Hepatocyte (in vitro differentiated cells): ENCODE results near the gene HTR1D. TPM values are rescaled to one million over a fixed set of nuclear protein-coding genes. Genes with fewer than 3 reads are reported as not detected.
"Not testable (repeated sequence)": the region's sequence is repeated elsewhere in the genome, so short reads cannot be mapped to it uniquely, and the experiment has no call there.

Experiments
- DNase-seq: peaks from one replicate; pipeline ENCODE4 v3.0.0-alpha.2; 2016; ENCODE audit warnings: low spot score
- H2AFZ ChIP-seq: fragments of 200-600 bp; sonication (generic); 2 replicates; pipeline ENCODE4 v1.6.0; 2016; ENCODE audit warnings: antibody characterized with exemption, mild to moderate bottlenecking
- H3K27ac ChIP-seq: fragments of 200-600 bp; sonication (generic); 2 replicates; pipeline ENCODE4 v1.5.1; 2016; ENCODE audit warnings: mild to moderate bottlenecking
- H3K27me3 ChIP-seq: fragments of 200-600 bp; sonication (generic); 2 replicates; pipeline ENCODE4 v1.6.1; 2016
- H3K36me3 ChIP-seq: fragments of 200-600 bp; sonication (generic); replicated peaks from 2 replicates; pipeline ENCODE4 v1.5.1; 2016; ENCODE audit warnings: low read depth; ENCODE audit not compliant: insufficient read depth
- H3K4me1 ChIP-seq: fragments of 200-600 bp; sonication (generic); 2 replicates; pipeline ENCODE4 v1.5.1; 2016; ENCODE audit warnings: mild to moderate bottlenecking, moderate library complexity; ENCODE audit not compliant: insufficient read depth
- H3K4me2 ChIP-seq: fragments of 200-600 bp; sonication (generic); 2 replicates; pipeline ENCODE4 v1.6.0; 2016
- H3K4me3 ChIP-seq: fragments of 200-600 bp; sonication (generic); 2 replicates; pipeline ENCODE4 v1.5.1; 2016; ENCODE audit warnings: mild to moderate bottlenecking
- H3K79me2 ChIP-seq: fragments of 200-600 bp; sonication (generic); 2 replicates; pipeline ENCODE4 v1.6.0; 2017; ENCODE audit warnings: mild to moderate bottlenecking
- H3K9me2 ChIP-seq: fragments of 200-600 bp; sonication (generic); replicated peaks from 2 replicates; pipeline ENCODE4 v1.6.0; 2017; ENCODE audit warnings: mild to moderate bottlenecking; ENCODE audit not compliant: insufficient read depth
- H3K9me3 ChIP-seq: fragments of 200-600 bp; sonication (generic); 2 replicates; pipeline ENCODE4 v1.5.1; 2016; ENCODE audit warnings: low read depth, mild to moderate bottlenecking
- H4K20me1 ChIP-seq: fragments of 200-600 bp; sonication (generic); 2 replicates; pipeline ENCODE4 v1.6.0; 2016; ENCODE audit warnings: mild to moderate bottlenecking; ENCODE audit not compliant: insufficient read depth, poor library complexity, severe bottlenecking
- CTCF ChIP-seq: fragments of 200-600 bp; sonication (generic); IDR thresholded peaks from 2 replicates; pipeline ENCODE4 v1.5.1; 2016; ENCODE audit warnings: antibody characterized with exemption, mild to moderate bottlenecking; ENCODE audit not compliant: poor library complexity
- EZH2 ChIP-seq: fragments of 200-600 bp; sonication (generic); IDR thresholded peaks from 2 replicates; pipeline ENCODE4 v1.6.1; 2016; ENCODE audit warnings: antibody characterized with exemption, mild to moderate bottlenecking, borderline replicate concordance
- EZH2phosphoT487 ChIP-seq: fragments of 200-600 bp; sonication (generic); IDR thresholded peaks from one replicate; pipeline ENCODE4 v1.6.1; 2018; ENCODE audit warnings: antibody characterized with exemption, mild to moderate bottlenecking, low read depth, moderate library complexity; ENCODE audit not compliant: unreplicated experiment, severe bottlenecking
- WGBS: methylation state at CpG from one replicate; pipeline ENCODE4 v1.1.6; 2016; ENCODE audit warnings: low lambda C conversion rate; ENCODE audit errors: missing lambda C conversion rate; 5-methylcytosine and 5-hydroxymethylcytosine counted together
- polyA plus RNA-seq: library from polyadenylated mRNA; unstranded; fragments of >200 nt; fragmentation: Nextera tagmentation; extraction: Ambion mirVana; gene quantifications from 2 replicates; pipeline ENCODE4 v1.2.1, GENCODE V29; 2016
- total RNA-seq: library from RNA; depleted of rRNA; stranded (reverse); fragments of >200 nt; gene quantifications from 2 replicates; pipeline ENCODE4 v1.2.3, GENCODE V29; 2014

HTR1D gene
- total RNA-seq (0.07 and 0.40 TPM in 2 replicates), polyA plus RNA-seq (0.19 TPM in 1 of 2 replicates, not detected in the other)

GRCh38 chr1:23217421-23218115, at the start of gene HTR1D:
TSS of gene HTR1D (minus strand) at chr1:23217502. CDS start at chr1:23194219, 23,283 bp downstream.
- no peaks in the 10 kb centered on the region for H3K4me1 ChIP-seq
- H3K27me3 ChIP-seq: peaks cover 43% of the 10 kb centered on the region
- H3K4me3 ChIP-seq: peak within 1 kb of the TSS; percentile 45
- no peaks in the 10 kb centered on the region for H3K79me2 ChIP-seq
- H3K4me2 ChIP-seq: peak within 1 kb of the TSS; percentile 99
- no peak within 1 kb of the TSS for H3K27ac ChIP-seq
- H2AFZ ChIP-seq: peak within 1 kb of the TSS; percentile 63
- H4K20me1 ChIP-seq: no peaks in the 10 kb centered on the region
- TF ChIP-seq CTCF: no peak
- TF ChIP-seq EZH2: peak; percentile 75
- TF ChIP-seq EZH2phosphoT487: peak; percentile 35
- 5% methylated on average over 21 of the region's 45 CpGs for WGBS
- no peaks in the 10 kb centered on the region for H3K36me3 ChIP-seq
- H3K9me3 ChIP-seq: no peaks in the 10 kb centered on the region
- H3K9me2 ChIP-seq: no peaks in the 10 kb centered on the region
- peak; percentile 42 for DNase-seq

- H2AFZ ChIP-seq: no peak overlapping the region
- DNase-seq: no peak
- H3K9me2 ChIP-seq: no peaks in the 10 kb centered on the region
- H3K27me3 ChIP-seq: no peaks in the 10 kb centered on the region
- H4K20me1 ChIP-seq: no peaks in the 10 kb centered on the region
- no peaks in the 10 kb centered on the region for H3K36me3 ChIP-seq
- H3K4me2 ChIP-seq: no peak overlapping the region
- H3K79me2 ChIP-seq: no peaks in the 10 kb centered on the region
- no peaks in the 10 kb centered on the region for H3K4me1 ChIP-seq
- H3K27ac ChIP-seq: no peak overlapping the region
- 50% methylated on average over 3 of the region's 3 CpGs for WGBS
- no peak overlapping the region for H3K4me3 ChIP-seq
- TF ChIP-seq CTCF (no peak), EZH2phosphoT487 (no peak)
- no peaks in the 10 kb centered on the region for H3K9me3 ChIP-seq
These were observed 46.1 kb upstream of the HTR1D start for GRCh38 chr1:23263380-23263887.

- not testable (repeated sequence) for H3K9me3 ChIP-seq, H3K9me2 ChIP-seq, H3K79me2 ChIP-seq, H3K27ac ChIP-seq, H3K4me3 ChIP-seq, H3K4me1 ChIP-seq, H3K27me3 ChIP-seq, H3K36me3 ChIP-seq, H2AFZ ChIP-seq, H4K20me1 ChIP-seq, DNase-seq, H3K4me2 ChIP-seq
- 34% methylated on average over 2 of the region's 2 CpGs for WGBS
These were observed 40.8 kb upstream of the HTR1D start for GRCh38 chr1:23258082-23258481.

GRCh38 chr1:23257371-23257770, 40.1 kb upstream of the HTR1D start:
- H3K27ac ChIP-seq, H3K9me3 ChIP-seq, H3K27me3 ChIP-seq, H3K36me3 ChIP-seq, H3K4me2 ChIP-seq, DNase-seq, H4K20me1 ChIP-seq, H3K4me1 ChIP-seq, H3K9me2 ChIP-seq, H3K79me2 ChIP-seq, H2AFZ ChIP-seq, H3K4me3 ChIP-seq: not testable (repeated sequence)
- WGBS: 92% methylated on average over 6 of the region's 34 CpGs
